HepG2 (cell line): Measurements from ENCODE around the gene DLG2. TPM values are rescaled to one million over a fixed set of nuclear protein-coding genes. Genes with fewer than 3 reads are reported as not detected.
A peak's percentile ranks its signal among the peaks of the same experiment; 100 is the strongest.

Source experiments
- ATAC-seq: fragments of 200-7000 bp; cut with Tn5 transposase; 3 replicates; pipeline ENCODE4 v1.9.1; 2020; ENCODE audit warnings: mild to moderate bottlenecking, moderate library complexity
- BruUV-seq: library from RNA; stranded (reverse); fragments of 400-500 nt; replicated peaks from 2 replicates; lab custom pipeline; 2021; lab: Mats Ljungman, UMichigan
- CTCF ChIA-PET: fragments of 300-600 bp; formaldehyde crosslinking; extraction: SDS; loops from one replicate; lab custom pipeline; 2021; ENCODE audit warnings: low total read pairs, inconsistent platforms, low intra/inter-chr PET ratio; lab: Yijun Ruan, JAX
- POLR2A ChIA-PET: fragments of 350-600 bp; sonication (Branson Sonifier 250); formaldehyde crosslinking; loops from one replicate; lab custom pipeline; 2020; ENCODE audit warnings: antibody characterized with exemption, inconsistent platforms; lab: Yijun Ruan, JAX
- DNase-seq: peaks from one replicate; pipeline ENCODE4 v3.0.0-alpha.2; 2015; ENCODE audit warnings: low spot score
- FAIRE-seq: peaks from 3 replicates; lab custom pipeline; 2011; peaks lifted over from hg19 to GRCh38; lab: Jason Lieb, UNC
- H2AFZ ChIP-seq: one replicate; pipeline ENCODE4 v1.6.1; 2011; ENCODE audit warnings: low read length, inconsistent platforms
- H3K27ac ChIP-seq: fragments of 300-600 bp; 3 replicates; pipeline ENCODE4 v1.8.0; 2011; ENCODE audit warnings: mixed run types, mild to moderate bottlenecking, mixed read lengths, low read length, inconsistent platforms; ENCODE audit not compliant: insufficient read depth; ENCODE audit errors: extremely low read length
- H3K27me3 ChIP-seq, 2 experiments: fragments of 200-600 bp in 1 of 2; 2 replicates in 1 of 2; 3 replicates in 1 of 2; pipeline versions ENCODE4 v1.6.0 to v1.8.0; 2011; ENCODE audit warnings: low read length in 2 of 2, mild to moderate bottlenecking in 2 of 2, moderate library complexity in 2 of 2, inconsistent platforms in 1 of 2; ENCODE audit not compliant: insufficient read depth in 2 of 2, control insufficient read depth in 1 of 2
- H3K36me3 ChIP-seq, 2 experiments: fragments of 200-600 bp in 1 of 2; replicated peaks in 1 of 2; 2 replicates in 1 of 2; 3 replicates in 1 of 2; pipeline versions ENCODE4 v1.5.1 to v1.8.0; 2011; ENCODE audit warnings: low read length in 2 of 2, inconsistent platforms in 1 of 2; ENCODE audit not compliant: insufficient read depth in 2 of 2, control insufficient read depth in 1 of 2
- H3K4me1 ChIP-seq: 2 replicates; pipeline ENCODE4 v1.5.1; 2012; ENCODE audit warnings: low read length, inconsistent platforms; ENCODE audit not compliant: insufficient read depth
- H3K4me2 ChIP-seq: 2 replicates; pipeline ENCODE4 v1.6.0; 2011; ENCODE audit warnings: low read depth, low read length, inconsistent platforms
- H3K4me3 ChIP-seq, 3 experiments: fragments of 200-600 bp in 1 of 3; sonication (generic), shearing (Covaris generic) in 1 of 3; replicated peaks in 1 of 3; 2 replicates each; pipeline ENCODE4 v1.5.1; 2011 to 2016; ENCODE audit warnings: low read length in 3 of 3, inconsistent platforms in 2 of 3, low read depth in 2 of 3, mild to moderate bottlenecking in 2 of 3, control low read depth in 1 of 3, mixed read lengths in 1 of 3; ENCODE audit not compliant: insufficient read depth in 1 of 3
- H3K79me2 ChIP-seq: one replicate; pipeline ENCODE4 v1.6.1; 2011; ENCODE audit warnings: low read length, inconsistent platforms; ENCODE audit not compliant: insufficient read depth
- H3K9ac ChIP-seq: 2 replicates; pipeline ENCODE4 v1.6.0; 2011; ENCODE audit warnings: mild to moderate bottlenecking, low read depth, low read length, inconsistent platforms; ENCODE audit not compliant: insufficient read depth
- H3K9me3 ChIP-seq: 2 replicates; pipeline ENCODE4 v1.5.1; 2012; ENCODE audit warnings: mild to moderate bottlenecking, low read length
- H4K20me1 ChIP-seq: 2 replicates; pipeline ENCODE4 v1.6.0; 2011; ENCODE audit warnings: inconsistent platforms, mild to moderate bottlenecking, low read length, moderate library complexity; ENCODE audit not compliant: insufficient read depth
- AHDC1 ChIP-seq: sonication (generic); formaldehyde crosslinking; IDR thresholded peaks from 2 replicates; pipeline ENCODE4 v1.5.1; 2020; ENCODE audit warnings: mild to moderate bottlenecking, missing genetic modification reagents, borderline replicate concordance
- CBX1 ChIP-seq: IDR thresholded peaks from one replicate; pipeline ENCODE4 v1.6.1; 2016; ENCODE audit warnings: antibody characterized with exemption, low read depth
- GFI1 ChIP-seq: sonication (generic); formaldehyde crosslinking; IDR thresholded peaks from 2 replicates; pipeline ENCODE4 v1.5.0; 2020; ENCODE audit warnings: missing genetic modification reagents, mild to moderate bottlenecking, borderline replicate concordance
- HNF4A ChIP-seq: sonication (generic); formaldehyde crosslinking; IDR thresholded peaks from 2 replicates; pipeline ENCODE4 v1.4.0; 2020; ENCODE audit warnings: missing genetic modification reagents
- MAFF ChIP-seq: IDR thresholded peaks from 2 replicates; pipeline ENCODE4 v1.6.1; 2011; ENCODE audit warnings: low read depth, low read length, improper control_type of control experiment
- MIER2 ChIP-seq: IDR thresholded peaks from 2 replicates; pipeline ENCODE4 v1.6.1; 2016; ENCODE audit warnings: missing biosample characterization, missing genetic modification reagents
- NCOA1 ChIP-seq: sonication (generic); formaldehyde crosslinking; IDR thresholded peaks from 2 replicates; pipeline ENCODE4 v1.9.0; 2021; ENCODE audit warnings: missing genetic modification reagents
- PCBP2 ChIP-seq: fragments of 200-400 bp; formaldehyde crosslinking; optimal IDR thresholded peaks from 2 replicates; pipeline ENCODE3; 2018; ENCODE audit warnings: low read length, low read depth; ENCODE audit not compliant: poor library complexity, severe bottlenecking
- SNRNP70 ChIP-seq: fragments of 200-400 bp; formaldehyde crosslinking; IDR thresholded peaks from 2 replicates; pipeline ENCODE4 v1.6.1; 2017; ENCODE audit warnings: mild to moderate bottlenecking, low read depth, low read length, moderate library complexity
- ZNF121 ChIP-seq: sonication (generic); formaldehyde crosslinking; IDR thresholded peaks from 2 replicates; pipeline ENCODE4 v1.5.0; 2020; ENCODE audit warnings: mild to moderate bottlenecking, missing genetic modification reagents
- ZNF274 ChIP-seq: sonication (generic); formaldehyde crosslinking; IDR thresholded peaks from 2 replicates; pipeline ENCODE4 v1.5.1; 2020; ENCODE audit warnings: mild to moderate bottlenecking, missing genetic modification reagents
- ZNF326 ChIP-seq: sonication (generic); formaldehyde crosslinking; IDR thresholded peaks from 2 replicates; pipeline ENCODE4 v1.4.0; 2020; ENCODE audit warnings: missing genetic modification reagents, borderline replicate concordance
- ZNF367 ChIP-seq: sonication (generic); formaldehyde crosslinking; IDR thresholded peaks from 2 replicates; pipeline ENCODE4 v1.4.0; 2020; ENCODE audit warnings: missing genetic modification reagents, borderline replicate concordance
- ZNF577 ChIP-seq: sonication (generic); formaldehyde crosslinking; IDR thresholded peaks from 2 replicates; pipeline ENCODE4 v1.4.0; 2020; ENCODE audit warnings: mild to moderate bottlenecking, low read depth, missing genetic modification reagents, borderline replicate concordance
- WGBS: methylation state at CpG from one replicate; pipeline ENCODE4 v1.1.6; 2017; ENCODE audit warnings: low lambda C conversion rate; 5-methylcytosine and 5-hydroxymethylcytosine counted together
- in situ Hi-C: cut with HindIII; loops from 2 replicates; pipeline ENCODE4 v1.10.0; 2017; ENCODE audit warnings: low pct_unique_long_range_greater_than_20kb; ENCODE audit not compliant: extremely low pct_ligation_motif_present
- intact Hi-C: fragments of 100-400 bp; cut with micrococcal nuclease; formaldehyde crosslinking; loops from one replicate; pipeline ENCODE4 v1.10.0; 2022; ENCODE audit not compliant: unreplicated experiment
- polyA plus RNA-seq, 8 experiments: library from polyadenylated mRNA; depleted of rRNA in 3 of 8; stranded (reverse) in 7 of 8; unstranded in 1 of 8; fragments of >200 nt; fragmentation: Illumina TruSeq in 4 of 8; extraction: Trizol in 4 of 8; gene quantifications; 2 replicates each; pipeline versions ENCODE4 v1.2.1 to v1.2.3, GENCODE V29; 2011 to 2016; ENCODE audit warnings: low read depth in 4 of 8, missing spikeins in 1 of 8, mixed read lengths in 1 of 8; ENCODE audit not compliant: insufficient read depth in 1 of 8
- total RNA-seq, 5 experiments: library from RNA; depleted of rRNA; stranded (reverse); fragments of >200 nt; fragmentation: Illumina TruSeq; extraction: Trizol; gene quantifications; 2 replicates each; pipeline ENCODE4 v1.2.3, GENCODE V29; 2016; ENCODE audit warnings: low read depth in 1 of 5
- TF ChIP-seq, protein P1 (sequence below): sonication (generic); formaldehyde crosslinking; IDR thresholded peaks from 2 replicates; pipeline ENCODE4 v1.9.0; 2021; ENCODE audit warnings: missing genetic modification reagents, borderline replicate concordance

DLG2 gene
- total and polyA plus RNA-seq, 2 of the 13 experiments (the other 11 are each of a cell fraction or from before 2014, with no cell fraction given): 0.46 to 1.0 TPM

- FAIRE-seq (peak; percentile 81), DNase-seq (peak; percentile 77), ATAC-seq (peak; percentile 92)
- peak overlapping the region; percentile 36 for H3K27ac ChIP-seq
- peaks cover 13% of the 10 kb centered on the region for H3K4me1 ChIP-seq
- H3K27me3 ChIP-seq: no peaks in the 10 kb centered on the region
- H3K4me2 ChIP-seq: peak overlapping the region; percentile 45
- 47% methylated on average over 4 of the region's 4 CpGs for WGBS
- H3K9me3 ChIP-seq: no peaks in the 10 kb centered on the region
- H3K36me3 ChIP-seq: no peaks in the 10 kb centered on the region
- peak overlapping the region in 1 of 3 experiments; percentile 14; a peak in 1 of 6 replicates for H3K4me3 ChIP-seq
- no peak overlapping the region for H2AFZ ChIP-seq
- no peaks in the 10 kb centered on the region for H3K79me2 ChIP-seq
- intact Hi-C loops: loop anchor here (10.0 kb wide), 1 partner anchor 730 kb away; no protein-coding TSS in a partner anchor
- ChIA-PET CTCF (interaction anchor here (1.2 kb wide), 1 partner anchor 180 kb away, joined by 3 read pairs; no protein-coding TSS in a partner anchor), POLR2A (interaction anchor here (1.0 kb wide), 1 partner anchor 736 kb away, joined by 3 read pairs; no protein-coding TSS in a partner anchor)
- H4K20me1 ChIP-seq: no peaks in the 10 kb centered on the region; the same call in 1 of the 2 replicates
- no TSS peak for BruUV-seq
- H3K9ac ChIP-seq: no peak overlapping the region; the same call in 1 of the 2 replicates
- in situ Hi-C loops: no loop called here
- TF ChIP-seq SNRNP70: no peak
- TF ChIP-seq NCOA1 (CRISPR knock-in tag): no peak
- TF ChIP-seq ZNF121: no peak
- no peak for TF ChIP-seq ZNF577 (CRISPR knock-in tag)
- no peak for TF ChIP-seq ZNF274 (CRISPR knock-in tag)
- TF ChIP-seq CBX1: no peak
- TF ChIP-seq ZNF367 (CRISPR knock-in tag): no peak
- TF ChIP-seq ZNF326 (CRISPR knock-in tag): no peak
- TF ChIP-seq HNF4A (CRISPR knock-in tag): no peak
- TF ChIP-seq, protein P1, sequence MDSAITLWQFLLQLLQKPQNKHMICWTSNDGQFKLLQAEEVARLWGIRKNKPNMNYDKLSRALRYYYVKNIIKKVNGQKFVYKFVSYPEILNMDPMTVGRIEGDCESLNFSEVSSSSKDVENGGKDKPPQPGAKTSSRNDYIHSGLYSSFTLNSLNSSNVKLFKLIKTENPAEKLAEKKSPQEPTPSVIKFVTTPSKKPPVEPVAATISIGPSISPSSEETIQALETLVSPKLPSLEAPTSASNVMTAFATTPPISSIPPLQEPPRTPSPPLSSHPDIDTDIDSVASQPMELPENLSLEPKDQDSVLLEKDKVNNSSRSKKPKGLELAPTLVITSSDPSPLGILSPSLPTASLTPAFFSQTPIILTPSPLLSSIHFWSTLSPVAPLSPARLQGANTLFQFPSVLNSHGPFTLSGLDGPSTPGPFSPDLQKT (CRISPR knock-in tag): no peak
- peak; percentile 78 for TF ChIP-seq GFI1
- no peak for TF ChIP-seq MIER2 (CRISPR knock-in tag)
- TF ChIP-seq MAFF: peak; percentile 46; the same call in 1 of the 2 replicates
- no peak; the same call in 1 of the 2 replicates for TF ChIP-seq AHDC1 (CRISPR knock-in tag)
- no peak for TF ChIP-seq PCBP2
Observed at GRCh38 chr11:84564180-84564866, 1062.8 kb downstream of the DLG2 start.
